ENCODE results near the gene SV2C. TPM values are rescaled to one million over a fixed set of nuclear protein-coding genes. Genes with fewer than 3 reads are reported as not detected.
"Not testable (repeated sequence)": the region's sequence is repeated elsewhere in the genome, so short reads cannot be mapped to it uniquely, and the experiment has no call there.

SV2C gene
- polyA plus RNA-seq, 2 donors, result 0.22 to 0.43 TPM

DNA sequence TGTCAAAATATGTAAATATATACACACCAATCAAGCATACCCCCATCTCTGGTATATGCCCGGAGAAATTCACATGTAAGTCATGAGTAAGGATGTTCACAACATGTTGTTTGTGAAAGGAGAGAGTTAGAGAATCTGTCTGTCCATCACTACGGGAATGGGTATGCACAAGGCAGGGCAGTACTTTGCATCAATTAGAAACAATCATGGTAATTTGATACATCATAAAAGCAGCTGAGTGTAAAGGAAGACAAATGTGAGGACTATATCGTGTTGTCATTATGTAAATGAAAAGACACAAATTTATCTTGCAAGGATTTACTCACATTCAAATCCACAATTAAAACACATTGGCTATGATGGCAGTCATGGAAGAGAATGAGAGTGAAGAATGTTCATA is 146.7 kb downstream of the SV2C start:
- WGBS, 2 donors, result 73 to 77% methylated on average over 3 of the region's 3 CpGs
- Histone ChIP-seq H3K4me3 (ENCODE audit: low read depth in 1 of 2, low read length in 2 of 2) (no peak overlapping the region), H3K27ac (ENCODE audit: low read depth in 2 of 2, low read length in 1 of 2) (no peak overlapping the region), H3K36me3 (ENCODE audit: control insufficient read depth in 2 of 2, insufficient read depth in 2 of 2, low read length in 1 of 2) (no peaks in the 10 kb centered on the region), H3K27me3 (ENCODE audit: control insufficient read depth in 1 of 2, insufficient read depth in 2 of 2, low read length in 2 of 2) (no peaks in the 10 kb centered on the region), H3K4me1 (ENCODE audit: control insufficient read depth in 2 of 2, insufficient read depth in 2 of 2, low read length in 1 of 2) (no peaks in the 10 kb centered on the region), H3K9me3 (ENCODE audit: control insufficient read depth in 2 of 2, insufficient read depth in 1 of 2, low read depth in 1 of 2, low read length in 1 of 2) (no peaks in the 10 kb centered on the region)

- H3K36me3 ChIP-seq (ENCODE audit: control insufficient read depth in 2 of 2, insufficient read depth in 2 of 2, low read length in 1 of 2), result no peaks in the 10 kb centered on the region
- no peak overlapping the region for H3K27ac ChIP-seq (ENCODE audit: low read depth in 2 of 2, low read length in 1 of 2)
- 44 to 57% methylated on average over 2 of the region's 2 CpGs for WGBS, 2 donors
- no peaks in the 10 kb centered on the region for H3K9me3 ChIP-seq (ENCODE audit: control insufficient read depth in 2 of 2, insufficient read depth in 1 of 2, low read depth in 1 of 2, low read length in 1 of 2)
- H3K4me3 ChIP-seq (ENCODE audit: low read depth in 1 of 2, low read length in 2 of 2), result no peak overlapping the region
- H3K27me3 ChIP-seq (ENCODE audit: control insufficient read depth in 1 of 2, insufficient read depth in 2 of 2, low read length in 2 of 2), result no peaks in the 10 kb centered on the region
- H3K4me1 ChIP-seq (ENCODE audit: control insufficient read depth in 2 of 2, insufficient read depth in 2 of 2, low read length in 1 of 2), result no peaks in the 10 kb centered on the region
Observed at GRCh38 chr5:76230711-76231285, 147.6 kb downstream of the SV2C start.

- H3K27me3 ChIP-seq (ENCODE audit: control insufficient read depth in 1 of 2, insufficient read depth in 2 of 2, low read length in 2 of 2), result peaks cover 0 to 2% of the 10 kb centered on the region in 2 donors
- H3K4me3 ChIP-seq (ENCODE audit: low read depth in 1 of 2, low read length in 2 of 2), result no peak overlapping the region
- WGBS, 2 donors, result 70 to 73% methylated on average over 4 of the region's 4 CpGs
- no peaks in the 10 kb centered on the region for H3K9me3 ChIP-seq (ENCODE audit: control insufficient read depth in 2 of 2, insufficient read depth in 1 of 2, low read depth in 1 of 2, low read length in 1 of 2)
- H3K4me1 ChIP-seq (ENCODE audit: control insufficient read depth in 2 of 2, insufficient read depth in 2 of 2, low read length in 1 of 2), result no peaks in the 10 kb centered on the region
- H3K27ac ChIP-seq (ENCODE audit: low read depth in 2 of 2, low read length in 1 of 2), result no peak overlapping the region
- no peaks in the 10 kb centered on the region for H3K36me3 ChIP-seq (ENCODE audit: control insufficient read depth in 2 of 2, insufficient read depth in 2 of 2, low read length in 1 of 2)
Observed at GRCh38 chr5:76234665-76235064, 151.5 kb downstream of the SV2C start.

DNA sequence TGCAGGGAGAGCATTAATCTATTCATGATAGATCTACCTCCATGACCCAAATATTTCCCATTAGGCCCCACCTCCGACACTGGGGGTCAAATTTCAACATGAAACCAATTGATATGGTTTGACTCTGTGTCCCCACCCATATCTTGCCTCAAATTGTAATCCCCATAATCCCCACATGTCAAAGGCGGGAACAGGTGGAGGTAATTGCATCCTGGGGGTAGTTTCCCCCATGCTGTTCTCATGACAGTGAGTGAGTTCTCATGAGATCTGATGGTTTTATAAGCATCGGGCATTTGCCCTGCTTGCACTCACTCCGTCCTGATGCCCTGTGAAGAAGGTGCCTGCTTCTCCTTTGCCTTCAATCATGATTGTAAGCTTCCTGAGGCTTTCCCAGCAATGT is 153.5 kb downstream of the SV2C start:
- H3K27me3 ChIP-seq (ENCODE audit: control insufficient read depth in 1 of 2, insufficient read depth in 2 of 2, low read length in 2 of 2), result peaks cover 0 to 2% of the 10 kb centered on the region in 2 donors
- H3K4me3 ChIP-seq (ENCODE audit: low read depth in 1 of 2, low read length in 2 of 2), result no peak overlapping the region
- H3K9me3 ChIP-seq (ENCODE audit: control insufficient read depth in 2 of 2, insufficient read depth in 1 of 2, low read depth in 1 of 2, low read length in 1 of 2), result no peaks in the 10 kb centered on the region
- no peaks in the 10 kb centered on the region for H3K4me1 ChIP-seq (ENCODE audit: control insufficient read depth in 2 of 2, insufficient read depth in 2 of 2, low read length in 1 of 2)
- no peaks in the 10 kb centered on the region for H3K36me3 ChIP-seq (ENCODE audit: control insufficient read depth in 2 of 2, insufficient read depth in 2 of 2, low read length in 1 of 2)
- H3K27ac ChIP-seq (ENCODE audit: low read depth in 2 of 2, low read length in 1 of 2), result no peak overlapping the region
- WGBS, 2 donors, result 85 to 88% methylated on average over 4 of the region's 4 CpGs

- Histone ChIP-seq H3K4me1 (ENCODE audit: control insufficient read depth in 2 of 2, insufficient read depth in 2 of 2, low read length in 1 of 2) (no peaks in the 10 kb centered on the region), H3K27ac (ENCODE audit: low read depth in 2 of 2, low read length in 1 of 2) (no peak overlapping the region), H3K4me3 (ENCODE audit: low read depth in 1 of 2, low read length in 2 of 2) (no peak overlapping the region), H3K36me3 (ENCODE audit: control insufficient read depth in 2 of 2, insufficient read depth in 2 of 2, low read length in 1 of 2) (no peaks in the 10 kb centered on the region), H3K9me3 (ENCODE audit: control insufficient read depth in 2 of 2, insufficient read depth in 1 of 2, low read depth in 1 of 2, low read length in 1 of 2) (no peaks in the 10 kb centered on the region), H3K27me3 (ENCODE audit: control insufficient read depth in 1 of 2, insufficient read depth in 2 of 2, low read length in 2 of 2) (peaks cover 0 to 2% of the 10 kb centered on the region in 2 donors)
- 30 to 33% methylated on average over 2 of the region's 2 CpGs for WGBS, 2 donors
Observed at GRCh38 chr5:76240336-76240735, 157.2 kb downstream of the SV2C start.

GRCh38 chr5:76242155-76242554 is 159.0 kb downstream of the SV2C start:
- 93% methylated on average over 21 to 22 of the region's 22 CpGs for WGBS, 2 donors
- not testable (repeated sequence) for H3K4me1 ChIP-seq (ENCODE audit: control insufficient read depth in 2 of 2, insufficient read depth in 2 of 2, low read length in 1 of 2); H3K27ac ChIP-seq (ENCODE audit: low read depth in 2 of 2, low read length in 1 of 2); H3K27me3 ChIP-seq (ENCODE audit: control insufficient read depth in 1 of 2, insufficient read depth in 2 of 2, low read length in 2 of 2); H3K9me3 ChIP-seq (ENCODE audit: control insufficient read depth in 2 of 2, insufficient read depth in 1 of 2, low read depth in 1 of 2, low read length in 1 of 2); H3K36me3 ChIP-seq (ENCODE audit: control insufficient read depth in 2 of 2, insufficient read depth in 2 of 2, low read length in 1 of 2); H3K4me3 ChIP-seq (ENCODE audit: low read depth in 1 of 2, low read length in 2 of 2)

- Histone ChIP-seq H3K4me3 (ENCODE audit: low read depth in 1 of 2, low read length in 2 of 2) (no peak overlapping the region), H3K27me3 (ENCODE audit: control insufficient read depth in 1 of 2, insufficient read depth in 2 of 2, low read length in 2 of 2) (no peaks in the 10 kb centered on the region), H3K27ac (ENCODE audit: low read depth in 2 of 2, low read length in 1 of 2) (no peak overlapping the region), H3K4me1 (ENCODE audit: control insufficient read depth in 2 of 2, insufficient read depth in 2 of 2, low read length in 1 of 2) (no peaks in the 10 kb centered on the region), H3K36me3 (ENCODE audit: control insufficient read depth in 2 of 2, insufficient read depth in 2 of 2, low read length in 1 of 2) (no peaks in the 10 kb centered on the region), H3K9me3 (ENCODE audit: control insufficient read depth in 2 of 2, insufficient read depth in 1 of 2, low read depth in 1 of 2, low read length in 1 of 2) (no peaks in the 10 kb centered on the region)
- WGBS, 2 donors, result 48 to 60% methylated on average over 3 of the region's 3 CpGs
Observed at GRCh38 chr5:76245590-76245989, 162.4 kb downstream of the SV2C start.

- no peaks in the 10 kb centered on the region for H3K9me3 ChIP-seq (ENCODE audit: control insufficient read depth in 2 of 2, insufficient read depth in 1 of 2, low read depth in 1 of 2, low read length in 1 of 2)
- WGBS, 2 donors, result 80 to 82% methylated on average over 7 of the region's 7 CpGs
- H3K27me3 ChIP-seq (ENCODE audit: control insufficient read depth in 1 of 2, insufficient read depth in 2 of 2, low read length in 2 of 2), result no peaks in the 10 kb centered on the region
- no peak overlapping the region for H3K27ac ChIP-seq (ENCODE audit: low read depth in 2 of 2, low read length in 1 of 2)
- H3K4me1 ChIP-seq (ENCODE audit: control insufficient read depth in 2 of 2, insufficient read depth in 2 of 2, low read length in 1 of 2), result no peaks in the 10 kb centered on the region
- no peaks in the 10 kb centered on the region for H3K36me3 ChIP-seq (ENCODE audit: control insufficient read depth in 2 of 2, insufficient read depth in 2 of 2, low read length in 1 of 2)
- no peak overlapping the region for H3K4me3 ChIP-seq (ENCODE audit: low read depth in 1 of 2, low read length in 2 of 2)
Observed at GRCh38 chr5:76249621-76250020, 166.4 kb downstream of the SV2C start.

DNA sequence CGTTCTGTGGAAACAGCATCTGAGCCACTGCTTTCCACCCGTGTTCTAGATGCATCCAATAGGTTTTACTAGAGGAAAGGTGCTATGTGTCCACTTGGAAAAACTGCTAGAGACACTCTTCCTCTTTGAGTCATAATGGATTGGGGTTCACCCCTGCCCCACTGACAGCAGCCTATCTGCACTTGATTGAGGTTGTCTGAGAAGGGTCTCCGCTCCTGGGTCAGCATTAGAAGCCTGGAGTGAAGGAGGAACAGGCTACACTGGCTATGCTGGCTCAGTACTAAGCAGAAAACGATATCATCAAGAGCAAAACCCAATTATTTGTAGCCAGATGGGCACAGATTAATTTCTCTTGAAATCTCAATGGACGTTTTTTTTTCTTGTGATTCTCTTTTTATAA is 167.3 kb downstream of the SV2C start:
- no peaks in the 10 kb centered on the region for H3K4me1 ChIP-seq (ENCODE audit: control insufficient read depth in 2 of 2, insufficient read depth in 2 of 2, low read length in 1 of 2)
- no peak overlapping the region for H3K27ac ChIP-seq (ENCODE audit: low read depth in 2 of 2, low read length in 1 of 2)
- no peaks in the 10 kb centered on the region for H3K9me3 ChIP-seq (ENCODE audit: control insufficient read depth in 2 of 2, insufficient read depth in 1 of 2, low read depth in 1 of 2, low read length in 1 of 2)
- H3K27me3 ChIP-seq (ENCODE audit: control insufficient read depth in 1 of 2, insufficient read depth in 2 of 2, low read length in 2 of 2), result no peaks in the 10 kb centered on the region
- H3K36me3 ChIP-seq (ENCODE audit: control insufficient read depth in 2 of 2, insufficient read depth in 2 of 2, low read length in 1 of 2), result no peaks in the 10 kb centered on the region
- no peak overlapping the region for H3K4me3 ChIP-seq (ENCODE audit: low read depth in 1 of 2, low read length in 2 of 2)
- 64 to 68% methylated on average over 5 of the region's 5 CpGs for WGBS, 2 donors

- no peaks in the 10 kb centered on the region for H3K9me3 ChIP-seq (ENCODE audit: control insufficient read depth in 2 of 2, insufficient read depth in 1 of 2, low read depth in 1 of 2, low read length in 1 of 2)
- H3K27me3 ChIP-seq (ENCODE audit: control insufficient read depth in 1 of 2, insufficient read depth in 2 of 2, low read length in 2 of 2), result no peaks in the 10 kb centered on the region
- H3K4me3 ChIP-seq (ENCODE audit: low read depth in 1 of 2, low read length in 2 of 2), result no peak overlapping the region
- H3K27ac ChIP-seq (ENCODE audit: low read depth in 2 of 2, low read length in 1 of 2), result no peak overlapping the region
- 86 to 92% methylated on average over 2 of the region's 2 CpGs for WGBS, 2 donors
- no peaks in the 10 kb centered on the region for H3K4me1 ChIP-seq (ENCODE audit: control insufficient read depth in 2 of 2, insufficient read depth in 2 of 2, low read length in 1 of 2)
- no peaks in the 10 kb centered on the region for H3K36me3 ChIP-seq (ENCODE audit: control insufficient read depth in 2 of 2, insufficient read depth in 2 of 2, low read length in 1 of 2)
Observed at GRCh38 chr5:76251656-76252055, 168.5 kb downstream of the SV2C start.
